Nephron progenitor cell (in vitro differentiated cells): ENCODE results near the gene TGFA.

ENCODE experiments used
- DNase-seq: peaks from one replicate; pipeline ENCODE4 v3.0.0; 2021
- H3K27ac Mint-ChIP-seq: 2 replicates; pipeline ENCODE4 v1.8.0; 2021; ENCODE audit warnings: mild to moderate bottlenecking, moderate library complexity, mixed read lengths
- H3K27me3 Mint-ChIP-seq: 2 replicates; pipeline ENCODE4 v1.8.0; 2021; ENCODE audit warnings: mild to moderate bottlenecking, low read depth, mixed read lengths; ENCODE audit not compliant: poor library complexity
- H3K36me3 Mint-ChIP-seq: 2 replicates; pipeline ENCODE4 v1.8.0; 2021; ENCODE audit warnings: low read depth, mixed read lengths
- H3K4me1 Mint-ChIP-seq: 2 replicates; pipeline ENCODE4 v1.8.0; 2021; ENCODE audit warnings: mixed read lengths
- H3K4me3 Mint-ChIP-seq: 2 replicates; pipeline ENCODE4 v1.8.0; 2021; ENCODE audit warnings: mild to moderate bottlenecking, moderate library complexity, mixed read lengths
- H3K9me3 Mint-ChIP-seq: 2 replicates; pipeline ENCODE4 v1.8.0; 2021; ENCODE audit warnings: mild to moderate bottlenecking, moderate library complexity, mixed read lengths
- TF ChIP-seq, protein P1 (sequence below): fragments of 200-600 bp; sonication (generic); IDR thresholded peaks from 2 replicates; pipeline ENCODE4 v1.5.0; 2021; ENCODE audit warnings: antibody characterized with exemption

Gene TGFA

DNA sequence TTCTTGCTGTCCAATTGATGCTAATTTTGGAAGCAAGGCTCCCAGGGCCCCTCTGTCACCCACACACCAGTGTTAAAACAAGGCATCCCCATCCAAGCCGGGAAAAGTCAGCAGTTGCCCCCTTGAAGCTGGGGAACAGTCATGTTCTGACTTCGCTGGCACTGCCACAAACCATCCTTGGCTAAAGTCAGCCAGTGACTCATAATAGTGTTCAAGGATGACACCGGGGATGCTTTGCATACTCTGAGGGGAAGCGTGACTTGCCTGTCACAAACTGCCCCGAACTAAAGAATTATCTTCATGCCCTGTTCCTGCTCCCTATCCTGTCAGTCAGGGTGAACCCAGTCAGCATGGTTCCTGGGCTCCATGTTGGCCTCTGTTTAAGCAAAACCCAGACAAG is 37.0 kb downstream of the TGFA start:
- TF ChIP-seq, protein P1, sequence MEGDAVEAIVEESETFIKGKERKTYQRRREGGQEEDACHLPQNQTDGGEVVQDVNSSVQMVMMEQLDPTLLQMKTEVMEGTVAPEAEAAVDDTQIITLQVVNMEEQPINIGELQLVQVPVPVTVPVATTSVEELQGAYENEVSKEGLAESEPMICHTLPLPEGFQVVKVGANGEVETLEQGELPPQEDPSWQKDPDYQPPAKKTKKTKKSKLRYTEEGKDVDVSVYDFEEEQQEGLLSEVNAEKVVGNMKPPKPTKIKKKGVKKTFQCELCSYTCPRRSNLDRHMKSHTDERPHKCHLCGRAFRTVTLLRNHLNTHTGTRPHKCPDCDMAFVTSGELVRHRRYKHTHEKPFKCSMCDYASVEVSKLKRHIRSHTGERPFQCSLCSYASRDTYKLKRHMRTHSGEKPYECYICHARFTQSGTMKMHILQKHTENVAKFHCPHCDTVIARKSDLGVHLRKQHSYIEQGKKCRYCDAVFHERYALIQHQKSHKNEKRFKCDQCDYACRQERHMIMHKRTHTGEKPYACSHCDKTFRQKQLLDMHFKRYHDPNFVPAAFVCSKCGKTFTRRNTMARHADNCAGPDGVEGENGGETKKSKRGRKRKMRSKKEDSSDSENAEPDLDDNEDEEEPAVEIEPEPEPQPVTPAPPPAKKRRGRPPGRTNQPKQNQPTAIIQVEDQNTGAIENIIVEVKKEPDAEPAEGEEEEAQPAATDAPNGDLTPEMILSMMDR: no peak
- no peak for DNase-seq
- H3K4me1 Mint-ChIP-seq: peaks cover 63% of the 10 kb centered on the region
- no peak overlapping the region for H3K4me3 Mint-ChIP-seq
- no peak overlapping the region for H3K27ac Mint-ChIP-seq
- H3K9me3 Mint-ChIP-seq: no peaks in the 10 kb centered on the region
- peaks cover 6% of the 10 kb centered on the region for H3K27me3 Mint-ChIP-seq
- H3K36me3 Mint-ChIP-seq: no peaks in the 10 kb centered on the region

DNA sequence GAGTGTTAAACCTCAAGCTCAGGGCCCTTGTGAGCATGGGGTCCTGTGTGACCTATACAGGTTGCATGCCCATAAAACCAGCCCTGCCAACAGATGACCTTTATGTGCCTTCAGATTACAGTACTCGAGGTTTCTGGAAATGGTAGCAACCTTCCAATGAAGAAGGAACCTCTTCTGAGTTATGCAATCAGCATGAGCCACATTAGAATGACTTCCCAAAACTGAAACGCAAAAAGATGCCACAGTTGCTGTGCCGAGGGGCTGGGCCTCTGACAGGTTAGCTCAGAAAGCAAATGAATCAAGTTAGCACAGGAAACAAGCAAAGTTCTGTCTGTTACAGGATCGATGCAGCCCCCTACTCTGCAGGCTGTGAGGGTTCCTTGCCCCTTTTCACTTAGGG is 37.7 kb downstream of the TGFA start:
- TF ChIP-seq, protein P1: no peak
- H3K4me3 Mint-ChIP-seq: no peak overlapping the region
- H3K9me3 Mint-ChIP-seq: no peaks in the 10 kb centered on the region
- peaks cover 5% of the 10 kb centered on the region for H3K27me3 Mint-ChIP-seq
- H3K27ac Mint-ChIP-seq: no peak overlapping the region
- peaks cover 68% of the 10 kb centered on the region for H3K4me1 Mint-ChIP-seq
- no peaks in the 10 kb centered on the region for H3K36me3 Mint-ChIP-seq
- DNase-seq: no peak

DNA sequence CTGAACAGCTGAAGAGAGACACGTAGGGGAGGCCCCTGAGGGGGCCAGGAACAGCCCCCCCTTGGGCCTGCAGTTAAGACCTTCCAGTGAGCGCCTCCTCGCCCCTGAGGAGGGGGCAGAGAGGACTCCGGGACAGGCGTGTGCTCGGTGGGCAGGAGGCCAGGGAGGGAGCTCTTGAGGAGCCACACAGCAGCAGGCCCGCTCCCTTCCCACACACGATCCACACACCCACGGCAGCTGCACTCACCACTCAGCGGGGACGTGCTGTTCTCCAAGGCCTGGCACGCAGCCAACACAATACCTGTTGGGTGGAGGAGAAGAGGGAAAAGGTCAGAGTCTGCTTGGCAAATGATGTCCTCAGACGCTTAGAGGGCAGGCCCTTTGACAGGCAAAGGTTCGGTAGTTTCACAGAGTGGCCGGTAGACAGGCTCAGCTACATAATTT is 39.0 kb downstream of the TGFA start:
- TF ChIP-seq, protein P1: no peak
- Mint-ChIP-seq H3K27me3 (peaks cover 5% of the 10 kb centered on the region), H3K27ac (no peak overlapping the region), H3K9me3 (no peaks in the 10 kb centered on the region), H3K4me1 (peaks cover 75% of the 10 kb centered on the region), H3K36me3 (no peaks in the 10 kb centered on the region), H3K4me3 (no peak overlapping the region)
- DNase-seq: no peak

DNA sequence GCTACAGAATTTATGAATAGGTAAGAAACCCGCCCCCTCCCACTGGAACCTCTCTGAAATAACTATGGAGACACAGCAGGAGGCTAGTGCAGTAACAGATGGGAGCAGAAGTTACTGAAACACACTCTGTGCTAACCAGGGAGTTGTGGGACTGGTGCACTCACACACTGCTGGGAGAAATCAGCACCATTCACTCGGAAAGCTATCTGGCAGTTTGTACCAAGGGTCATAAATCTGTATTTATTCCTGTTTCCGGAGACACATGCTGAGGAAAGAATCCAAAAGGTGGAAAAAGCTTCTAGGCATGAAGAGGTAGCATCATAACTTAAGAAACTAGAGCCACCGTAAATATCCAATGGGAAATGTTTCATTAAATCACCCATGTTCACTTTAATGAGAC is 39.9 kb downstream of the TGFA start:
- Mint-ChIP-seq H3K27ac (peak overlapping the region; percentile 23), H3K9me3 (no peaks in the 10 kb centered on the region), H3K27me3 (peaks cover 3% of the 10 kb centered on the region), H3K4me3 (peak overlapping the region; percentile 14), H3K36me3 (no peaks in the 10 kb centered on the region), H3K4me1 (peaks cover 84% of the 10 kb centered on the region)
- DNase-seq: peak; percentile 22
- TF ChIP-seq, protein P1: no peak

DNA sequence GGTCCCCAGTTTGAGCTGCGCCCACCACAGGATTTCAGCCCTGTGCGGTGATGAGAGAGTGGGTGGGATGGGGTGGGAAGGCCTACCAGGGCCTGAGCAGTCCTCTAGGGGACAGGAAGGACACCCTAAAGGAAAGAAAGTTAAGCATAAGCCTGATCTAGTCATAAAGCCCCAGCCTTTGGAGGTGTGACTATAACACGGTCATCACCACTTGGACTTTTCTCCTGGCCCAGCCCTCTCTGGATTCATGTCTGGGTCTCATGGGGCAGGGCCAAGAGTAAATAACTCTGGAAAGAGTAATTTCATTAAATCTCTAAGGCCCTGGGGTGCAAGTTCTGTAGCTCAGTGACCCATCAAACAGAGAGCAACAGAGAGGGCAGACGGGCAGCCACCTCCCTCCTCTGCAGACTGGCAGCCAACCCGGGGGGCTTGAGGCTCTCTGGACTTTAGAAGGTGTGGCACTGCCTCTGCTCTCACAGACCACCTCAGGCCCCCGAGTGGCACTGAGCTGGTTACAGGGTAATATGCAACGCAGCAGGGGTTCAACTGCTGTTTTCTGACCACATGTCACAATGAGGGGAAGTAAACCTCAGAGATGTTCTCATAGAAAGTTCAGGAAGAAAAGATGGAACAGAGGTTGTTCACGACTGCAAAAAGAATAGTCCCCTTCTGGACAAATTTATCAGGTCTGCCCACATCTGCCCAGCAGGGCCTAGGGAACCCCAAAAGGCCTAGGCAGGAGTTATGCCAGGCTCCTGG is 41.5 kb downstream of the TGFA start:
- TF ChIP-seq, protein P1: no peak
- Mint-ChIP-seq H3K27ac (peak overlapping the region; percentile 51), H3K36me3 (no peaks in the 10 kb centered on the region), H3K27me3 (no peaks in the 10 kb centered on the region), H3K4me3 (no peak overlapping the region), H3K9me3 (no peaks in the 10 kb centered on the region), H3K4me1 (peaks cover 91% of the 10 kb centered on the region)
- no peak for DNase-seq

DNA sequence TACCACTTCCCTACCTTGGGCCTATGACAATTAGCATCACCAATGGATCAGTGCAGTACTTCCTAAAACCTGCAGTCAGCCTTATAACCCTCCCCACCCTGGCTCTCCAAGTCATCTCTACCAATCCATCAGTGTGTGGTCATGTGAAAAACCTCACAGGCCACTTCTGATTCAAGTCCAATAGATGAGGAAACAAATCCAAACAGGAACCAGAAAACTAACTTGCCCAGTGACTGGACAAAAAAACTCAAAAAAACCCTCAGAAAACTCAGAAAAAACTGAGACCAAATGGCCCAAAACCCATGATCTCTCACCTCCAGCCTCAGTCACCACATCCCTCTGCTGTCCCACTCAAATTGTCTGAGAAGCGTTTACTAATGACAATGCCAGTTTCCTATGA is 43.3 kb downstream of the TGFA start:
- H3K27ac Mint-ChIP-seq: no peak overlapping the region
- no peaks in the 10 kb centered on the region for H3K27me3 Mint-ChIP-seq
- peaks cover 85% of the 10 kb centered on the region for H3K4me1 Mint-ChIP-seq
- no peaks in the 10 kb centered on the region for H3K9me3 Mint-ChIP-seq
- H3K4me3 Mint-ChIP-seq: no peak overlapping the region
- TF ChIP-seq, protein P1: no peak
- no peaks in the 10 kb centered on the region for H3K36me3 Mint-ChIP-seq
- DNase-seq: no peak
